Adipocyte (in vitro differentiated cells): ENCODE measurements around the gene ZNF398.
A peak's percentile ranks its signal among the peaks of the same experiment; 100 is the strongest.
"Not testable (repeated sequence)": the region's sequence is repeated elsewhere in the genome, so short reads cannot be mapped to it uniquely, and the experiment has no call there.

Experiments
- DNase-seq: peaks from one replicate; pipeline ENCODE4 v3.0.0-alpha.2; 2015; ENCODE audit warnings: low read depth
- H3K27me3 ChIP-seq: replicated peaks from 2 replicates; pipeline ENCODE4 v1.7.0; 2013; ENCODE audit warnings: mild to moderate bottlenecking, low read length, moderate library complexity; ENCODE audit not compliant: control insufficient read depth, insufficient read depth
- H3K36me3 ChIP-seq: 2 replicates; pipeline ENCODE4 v1.7.0; 2013; ENCODE audit warnings: low read length, mild to moderate bottlenecking, moderate library complexity; ENCODE audit not compliant: control insufficient read depth, insufficient read depth, severe bottlenecking
- H3K4me1 ChIP-seq: 2 replicates; pipeline ENCODE4 v1.7.0; 2013; ENCODE audit warnings: mild to moderate bottlenecking, low read length, moderate library complexity; ENCODE audit not compliant: control insufficient read depth, insufficient read depth
- H3K4me3 ChIP-seq: 2 replicates; pipeline ENCODE4 v1.7.0; 2013; ENCODE audit warnings: mild to moderate bottlenecking, low read length, moderate library complexity
- H3K9ac ChIP-seq: 2 replicates; pipeline ENCODE4 v1.7.0; 2013; ENCODE audit warnings: mild to moderate bottlenecking, low read length, moderate library complexity
- H3K9me3 ChIP-seq: 2 replicates; pipeline ENCODE4 v1.7.0; 2013; ENCODE audit warnings: mild to moderate bottlenecking, low read length, moderate library complexity; ENCODE audit not compliant: control insufficient read depth

Gene ZNF398

DNA sequence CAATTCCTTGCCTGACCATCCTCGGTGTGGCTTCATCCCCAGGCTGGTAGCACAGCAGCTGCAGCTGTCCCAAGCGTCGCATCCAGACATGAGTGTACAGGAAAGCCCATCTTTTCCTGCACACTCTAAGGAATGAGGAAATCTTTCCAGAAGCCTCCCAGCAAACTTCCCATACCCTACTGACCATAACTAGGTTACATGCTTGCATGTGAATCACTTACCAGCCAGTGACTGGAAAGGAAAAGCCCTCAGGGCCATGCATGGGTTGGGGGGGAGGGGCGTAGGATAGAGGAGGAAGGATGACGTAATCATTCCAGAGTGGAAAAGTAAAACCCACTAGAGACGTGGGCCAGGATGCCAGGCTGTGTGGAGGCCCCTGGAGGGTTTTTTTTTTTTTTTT is 73.3 kb downstream of the ZNF398 start:
- Histone ChIP-seq H3K4me3 (no peak overlapping the region), H3K4me1 (peaks cover 4% of the 10 kb centered on the region), H3K27me3 (no peaks in the 10 kb centered on the region), H3K36me3 (peaks cover 61% of the 10 kb centered on the region), H3K9me3 (no peaks in the 10 kb centered on the region), H3K9ac (no peak overlapping the region)
- peak; percentile 66 for DNase-seq

DNA sequence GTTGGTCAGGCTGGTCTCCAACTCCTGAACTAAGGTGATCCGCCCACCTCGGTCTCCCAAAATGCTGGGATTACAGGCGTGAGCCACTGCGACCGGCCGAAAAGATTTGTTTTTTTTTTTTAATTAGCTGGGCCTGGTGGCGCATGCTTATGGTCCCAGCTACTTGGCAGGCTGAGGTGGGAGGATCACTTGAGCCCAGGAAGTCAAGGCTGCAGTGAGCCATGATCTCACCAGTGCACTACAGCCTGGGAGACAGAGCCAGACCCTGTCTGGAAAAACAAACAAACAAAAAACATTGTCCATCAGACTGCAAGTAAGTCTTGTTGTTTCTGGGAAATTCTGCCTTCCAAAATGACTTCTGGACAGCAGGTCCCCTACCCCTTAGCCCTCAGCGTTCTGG is 75.9 kb downstream of the ZNF398 start:
- Histone ChIP-seq H3K4me1 (peaks cover 12% of the 10 kb centered on the region), H3K27me3 (no peaks in the 10 kb centered on the region), H3K4me3 (no peak overlapping the region), H3K9me3 (no peaks in the 10 kb centered on the region), H3K36me3 (peaks cover 41% of the 10 kb centered on the region), H3K9ac (no peak overlapping the region)
- no peak for DNase-seq

DNA sequence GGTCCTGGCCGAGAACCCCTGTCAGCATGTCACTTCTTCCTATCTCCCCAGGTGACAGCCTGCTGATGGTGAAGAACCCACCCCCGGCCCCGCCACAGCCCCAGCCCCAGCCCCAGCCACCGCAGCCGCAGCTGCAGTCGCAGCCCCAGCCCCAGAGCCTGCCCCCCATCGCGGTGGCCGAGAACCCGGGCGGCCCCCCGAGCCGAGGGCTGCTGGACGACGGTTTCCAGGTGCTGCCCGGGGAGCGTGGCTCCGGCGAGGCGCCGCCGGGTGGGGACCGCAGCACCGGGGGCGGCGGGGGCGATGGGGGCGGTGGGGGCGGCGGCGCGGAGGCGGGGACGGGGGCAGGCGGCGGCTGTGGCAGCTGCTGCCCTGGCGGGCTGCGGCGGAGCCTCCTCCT is 76.5 kb downstream of the ZNF398 start:
- DNase-seq: no peak
- Histone ChIP-seq H3K4me1 (peaks cover 13% of the 10 kb centered on the region), H3K27me3 (no peaks in the 10 kb centered on the region), H3K4me3 (no peak overlapping the region), H3K9me3 (no peaks in the 10 kb centered on the region), H3K9ac (no peak overlapping the region), H3K36me3 (peaks cover 35% of the 10 kb centered on the region)

DNA sequence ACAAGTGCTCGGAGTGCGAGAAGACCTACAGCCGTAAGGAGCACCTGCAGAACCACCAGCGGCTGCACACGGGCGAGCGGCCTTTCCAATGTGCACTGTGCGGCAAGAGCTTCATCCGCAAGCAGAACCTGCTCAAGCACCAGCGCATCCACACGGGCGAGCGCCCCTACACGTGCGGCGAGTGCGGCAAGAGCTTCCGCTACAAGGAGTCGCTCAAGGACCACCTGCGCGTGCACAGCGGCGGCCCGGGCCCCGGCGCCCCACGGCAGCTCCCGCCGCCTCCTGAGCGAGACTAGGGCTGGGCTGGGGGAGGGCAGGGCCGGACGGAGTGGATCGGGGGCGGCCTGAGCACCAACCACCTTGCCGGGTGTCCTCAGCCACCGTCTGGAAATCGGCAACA is 77.1 kb downstream of the ZNF398 start:
- Histone ChIP-seq H3K36me3 (peaks cover 30% of the 10 kb centered on the region), H3K9me3 (no peaks in the 10 kb centered on the region), H3K9ac (no peak overlapping the region), H3K4me1 (peaks cover 19% of the 10 kb centered on the region), H3K4me3 (no peak overlapping the region), H3K27me3 (no peaks in the 10 kb centered on the region)
- no peak for DNase-seq

DNA sequence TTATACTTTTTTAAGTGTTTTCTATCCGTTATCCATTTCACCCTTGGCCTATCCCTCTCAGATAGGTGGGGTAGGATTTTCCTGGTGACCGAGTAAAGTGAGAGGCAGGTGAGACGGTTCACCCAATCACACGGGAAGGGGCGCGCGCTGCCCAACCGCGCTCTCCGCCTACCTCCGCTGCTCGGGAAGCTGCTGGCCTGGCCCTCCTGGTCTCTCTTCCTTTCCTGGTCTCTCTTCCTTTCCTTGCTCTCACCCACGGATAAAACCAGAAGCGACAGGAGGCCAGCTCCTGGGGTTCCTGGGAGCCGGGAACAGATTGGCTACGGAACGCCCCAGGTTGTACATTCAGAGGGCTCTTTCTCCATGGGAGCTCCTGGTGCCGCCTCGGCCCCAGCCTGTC is 77.9 kb downstream of the ZNF398 start:
- Histone ChIP-seq H3K9ac (no peak overlapping the region), H3K27me3 (no peaks in the 10 kb centered on the region), H3K4me3 (no peak overlapping the region), H3K4me1 (peaks cover 21% of the 10 kb centered on the region), H3K36me3 (peaks cover 30% of the 10 kb centered on the region), H3K9me3 (no peaks in the 10 kb centered on the region)
- DNase-seq: no peak

DNA sequence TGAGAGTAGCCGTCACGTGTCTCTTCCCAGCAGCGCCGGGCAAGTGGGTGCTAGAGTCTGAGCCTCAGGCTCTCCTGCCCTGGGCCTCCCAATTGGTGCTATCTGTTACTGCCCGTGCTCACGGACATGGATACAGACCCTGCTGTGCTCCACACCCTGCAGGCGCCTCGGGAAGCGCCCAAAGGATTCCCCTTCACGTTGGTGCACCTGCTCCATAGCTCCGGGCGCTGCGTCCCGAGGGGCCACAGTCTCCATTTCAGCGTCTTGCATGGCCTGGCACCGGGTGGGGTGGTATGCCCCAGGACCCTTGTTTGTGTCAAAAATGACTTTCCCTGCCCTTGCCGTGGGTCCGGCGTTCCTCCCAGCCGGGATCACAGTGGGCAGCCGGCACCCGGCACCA is 78.4 kb downstream of the ZNF398 start:
- Histone ChIP-seq H3K27me3 (no peaks in the 10 kb centered on the region), H3K9me3 (no peaks in the 10 kb centered on the region), H3K9ac (no peak overlapping the region), H3K4me3 (no peak overlapping the region), H3K36me3 (peaks cover 30% of the 10 kb centered on the region), H3K4me1 (peaks cover 18% of the 10 kb centered on the region)
- DNase-seq: no peak

DNA sequence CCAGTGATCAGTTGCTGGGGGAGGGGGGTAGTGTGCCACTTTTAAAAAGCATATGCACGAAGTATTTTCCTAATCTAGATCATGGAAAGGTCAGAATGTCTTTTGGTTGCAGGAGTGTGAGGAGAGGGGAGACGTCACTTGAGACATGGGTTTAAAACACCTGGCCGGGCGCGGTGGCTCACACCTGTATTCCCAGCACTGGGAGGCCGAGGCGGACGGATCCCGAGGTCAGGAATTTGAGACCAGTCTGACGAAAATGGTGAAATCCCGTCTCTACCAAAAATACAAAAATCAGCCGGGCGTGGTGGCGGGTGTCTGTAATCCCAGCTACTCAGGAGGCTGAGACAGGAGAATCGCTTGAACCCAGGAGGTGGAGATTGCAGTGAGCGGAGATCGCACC is 79.1 kb downstream of the ZNF398 start:
- Histone ChIP-seq H3K4me1 (peaks cover 18% of the 10 kb centered on the region), H3K36me3 (peaks cover 25% of the 10 kb centered on the region)
- not testable (repeated sequence) for H3K4me3 ChIP-seq, H3K9me3 ChIP-seq, H3K9ac ChIP-seq, DNase-seq, H3K27me3 ChIP-seq

DNA sequence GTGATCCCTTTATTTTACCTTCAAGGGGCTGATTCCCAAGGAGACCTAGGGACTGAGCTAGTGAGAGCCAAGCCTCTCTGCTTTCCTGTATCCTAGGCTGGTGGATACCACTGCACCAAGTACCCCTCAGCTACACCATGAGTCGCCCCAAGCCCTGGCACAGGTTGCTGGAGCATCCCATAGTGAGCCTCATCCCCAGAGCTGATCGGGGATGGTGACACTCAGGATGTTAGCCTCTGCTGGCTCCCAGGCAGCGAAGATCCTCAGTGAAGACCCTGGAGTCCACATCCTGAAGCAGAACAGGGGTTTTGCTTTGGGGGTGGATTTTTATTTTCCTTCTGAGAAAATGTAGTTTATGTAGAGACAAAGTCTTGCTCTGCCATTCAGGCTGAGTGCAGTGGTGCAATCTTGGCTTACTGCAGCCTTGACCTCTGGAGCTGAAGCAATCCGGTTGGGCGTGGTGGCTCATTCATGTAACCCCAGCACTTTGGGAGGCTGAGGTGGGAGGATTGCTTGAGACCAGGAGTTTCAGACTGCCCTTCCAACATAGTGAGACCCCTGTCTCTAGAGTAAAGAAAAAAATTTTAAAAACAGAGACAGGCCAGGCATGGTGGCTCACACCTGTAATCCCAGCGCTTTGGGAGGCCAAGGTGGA is 79.7 kb downstream of the ZNF398 start:
- Histone ChIP-seq H3K27me3 (no peaks in the 10 kb centered on the region), H3K4me3 (no peak overlapping the region), H3K36me3 (peaks cover 21% of the 10 kb centered on the region), H3K4me1 (peaks cover 18% of the 10 kb centered on the region), H3K9ac (peak overlapping the region; percentile 30), H3K9me3 (no peaks in the 10 kb centered on the region)
- DNase-seq: no peak

DNA sequence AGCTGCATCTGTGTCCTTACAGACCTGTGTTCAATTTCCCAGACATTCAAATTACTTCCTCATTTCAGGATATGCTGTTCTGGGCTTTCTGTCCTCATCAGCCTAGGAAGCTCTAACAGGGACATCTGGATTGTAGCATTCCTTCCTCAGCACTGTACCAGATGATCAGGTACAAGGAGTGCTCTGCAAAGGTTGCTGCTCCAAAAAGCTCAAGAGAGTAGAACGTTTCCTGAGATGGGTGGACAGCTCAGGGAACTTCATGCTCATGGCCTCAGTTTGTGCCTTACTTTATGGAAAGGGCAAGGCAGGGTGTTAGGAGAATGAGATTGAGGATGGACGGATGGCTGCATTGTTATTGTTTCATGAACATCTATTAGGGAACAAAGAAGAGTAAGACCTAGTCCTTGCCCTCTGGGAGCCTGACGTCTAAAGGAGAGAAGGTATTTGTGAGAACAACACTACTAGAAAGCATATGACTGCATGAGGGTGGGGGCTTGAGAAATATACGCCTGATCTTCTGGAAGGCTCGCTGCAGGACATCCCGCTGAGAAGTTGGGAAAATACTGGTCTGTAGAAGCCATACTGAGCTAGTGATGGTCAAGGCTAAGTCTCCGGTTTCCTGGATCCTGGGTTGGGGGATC is 81.7 kb downstream of the ZNF398 start:
- Histone ChIP-seq H3K27me3 (no peaks in the 10 kb centered on the region), H3K36me3 (peaks cover 19% of the 10 kb centered on the region), H3K4me1 (peaks cover 29% of the 10 kb centered on the region), H3K9ac (no peak overlapping the region), H3K4me3 (no peak overlapping the region), H3K9me3 (no peaks in the 10 kb centered on the region)
- no peak for DNase-seq

DNA sequence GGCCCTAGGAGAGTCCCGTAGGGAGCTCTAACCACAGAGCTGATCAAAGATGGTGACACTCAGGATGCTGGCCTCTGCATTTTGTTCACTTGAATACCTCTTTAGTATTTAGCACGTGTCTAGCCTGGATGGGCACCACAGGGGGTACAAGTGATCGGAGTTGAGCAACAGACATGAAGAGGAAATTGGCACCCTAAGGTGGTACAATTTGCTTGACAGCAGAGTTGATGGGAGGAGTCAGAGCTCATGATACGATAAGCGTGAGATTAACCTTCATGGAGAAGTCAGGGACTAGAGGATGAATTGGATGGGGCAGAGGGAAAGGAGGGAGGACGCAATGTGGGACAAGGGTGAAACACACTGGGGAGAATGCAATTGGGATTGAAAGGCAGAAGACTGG is 82.3 kb downstream of the ZNF398 start:
- peaks cover 32% of the 10 kb centered on the region for H3K4me1 ChIP-seq
- no peak for DNase-seq
- H3K27me3 ChIP-seq: no peaks in the 10 kb centered on the region
- H3K9ac ChIP-seq: no peak overlapping the region
- H3K9me3 ChIP-seq: no peaks in the 10 kb centered on the region
- peaks cover 14% of the 10 kb centered on the region for H3K36me3 ChIP-seq
- H3K4me3 ChIP-seq: no peak overlapping the region

DNA sequence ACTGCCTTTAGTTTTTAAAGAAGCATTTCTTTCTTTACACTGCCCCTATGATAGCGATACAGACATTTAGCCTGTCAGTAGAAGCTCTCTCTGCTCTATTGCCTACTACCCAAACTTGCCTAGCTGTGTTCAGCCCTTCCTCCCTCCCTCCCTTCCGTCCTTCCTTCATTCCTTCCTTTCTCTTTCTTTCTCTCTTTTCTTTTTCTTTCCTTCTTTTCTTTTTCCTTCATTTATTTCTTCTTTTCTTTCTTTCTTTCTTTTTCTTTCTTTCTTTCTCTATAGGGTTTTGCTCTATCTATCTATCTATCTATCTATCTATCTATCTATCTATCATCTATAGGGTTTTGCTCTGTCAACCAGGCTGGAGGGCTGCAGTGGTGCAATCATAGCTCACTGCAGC is 85.1 kb downstream of the ZNF398 start:
- DNase-seq: no peak
- Histone ChIP-seq H3K9me3 (no peaks in the 10 kb centered on the region), H3K4me3 (no peak overlapping the region), H3K27me3 (no peaks in the 10 kb centered on the region), H3K9ac (no peak overlapping the region), H3K36me3 (no peaks in the 10 kb centered on the region), H3K4me1 (peaks cover 24% of the 10 kb centered on the region)
